Measurements from ENCODE around the gene UBAP1L. TPM values are rescaled to one million over a fixed set of nuclear protein-coding genes. Genes with fewer than 3 reads are reported as not detected.

The UBAP1L gene
- total RNA-seq, 4 donors from 2014 or later = 2.0 to 8.2 (median 4.4) TPM

DNA sequence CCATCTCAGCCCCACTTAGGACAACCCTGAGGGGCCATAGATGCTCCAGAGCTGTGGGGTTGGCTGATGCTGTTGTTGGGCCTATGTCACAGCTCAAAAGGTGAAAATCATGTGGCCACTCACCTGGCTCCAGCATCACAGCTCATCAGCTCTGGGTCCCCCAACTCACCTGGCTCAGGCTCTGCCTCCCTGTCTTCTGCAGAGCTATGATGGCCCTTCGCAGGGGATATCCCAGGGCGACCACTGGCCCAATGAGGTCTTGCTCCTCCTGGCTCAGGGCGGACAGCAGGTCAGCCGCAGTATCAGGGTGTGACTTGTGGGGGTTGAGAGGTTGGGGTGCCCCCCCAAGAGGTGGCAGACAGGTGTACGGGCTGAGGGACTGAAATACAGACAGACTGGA is 15.7 kb downstream of the UBAP1L start:
- TF ChIP-seq POLR2AphosphoS5 (IDR thresholded peaks at IDR 0.05) = no peak
- TF ChIP-seq POLR2A (IDR thresholded peaks at IDR 0.05) = no peak
- no peak for TF ChIP-seq CTCF (IDR thresholded peaks at IDR 0.05)
- TF ChIP-seq EP300 (IDR thresholded peaks at IDR 0.05; ENCODE audit: low read depth) = no peak
- Histone ChIP-seq H3K27ac (no peak overlapping the region), H3K4me1 (peaks cover 10 to 21% (median 16%) of the 10 kb centered on the region in 4 donors), H3K4me3 (no peak overlapping the region), H3K36me3 (no peaks in the 10 kb centered on the region), H3K9me3 (no peaks in the 10 kb centered on the region), H3K27me3 (no peaks in the 10 kb centered on the region)
- in situ Hi-C loops (cut with MboI; ENCODE audit: low pct_ligation_motif_present in 1 of 4, low pct_unique_long_range_greater_than_20kb in 1 of 4, low sequenced_read_pairs in 3 of 4) = loop anchor here in 2 of 4 donors (10.0 kb wide), 1 partner anchor 65 kb away; no protein-coding TSS in a partner anchor
- intact Hi-C loops (cut with DNase I; ENCODE audit: low total_unique reads) = no loop called here
- no peak for DNase-seq
- 94% methylated on average over 4 of the region's 5 CpGs; no CpG with 5 or more reads in 1 of the 2 donors for WGBS, 2 donors (ENCODE audit: low coverage in 1 of 2)

DNA sequence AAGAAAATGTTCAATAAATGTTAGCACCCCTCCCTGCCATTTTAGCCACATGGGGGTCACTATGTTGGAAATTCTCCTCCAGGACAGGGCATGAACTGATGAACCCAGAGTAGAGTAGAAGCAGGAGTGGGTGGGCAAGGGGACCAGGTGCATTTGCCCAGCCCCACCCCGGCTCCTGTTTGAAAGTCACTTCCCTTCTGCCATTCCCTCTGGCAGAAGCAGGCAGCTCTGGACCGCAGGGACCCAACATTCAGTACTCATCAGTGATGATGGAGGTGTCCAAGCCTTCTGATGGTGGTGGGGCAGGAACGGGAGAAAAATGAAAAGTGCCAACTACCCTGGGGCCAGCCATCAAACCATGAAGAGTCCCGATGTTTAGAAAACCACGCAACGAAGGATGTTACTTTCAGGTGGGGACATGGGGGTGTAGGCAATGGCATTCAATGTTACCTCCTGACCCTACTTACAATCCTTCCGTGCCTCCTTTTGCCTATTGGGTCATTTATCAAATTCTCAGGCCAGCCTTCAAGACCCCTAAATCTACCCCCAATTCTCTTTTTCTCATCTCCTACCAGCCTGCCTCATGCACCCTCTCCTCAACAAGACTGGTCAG is 17.2 kb downstream of the UBAP1L start:
- no peaks in the 10 kb centered on the region for H3K36me3 ChIP-seq
- H3K9me3 ChIP-seq = no peaks in the 10 kb centered on the region
- TF ChIP-seq EP300 (IDR thresholded peaks at IDR 0.05; ENCODE audit: low read depth) (no peak), CTCF (IDR thresholded peaks at IDR 0.05) (no peak), POLR2A (IDR thresholded peaks at IDR 0.05) (no peak), POLR2AphosphoS5 (IDR thresholded peaks at IDR 0.05) (no peak)
- no peaks in the 10 kb centered on the region for H3K27me3 ChIP-seq
- in situ Hi-C loops (cut with MboI; ENCODE audit: low pct_ligation_motif_present in 1 of 4, low pct_unique_long_range_greater_than_20kb in 1 of 4, low sequenced_read_pairs in 3 of 4) (loop anchor here in 2 of 4 donors (10.0 kb wide), 1 partner anchor 63 kb away; no protein-coding TSS in a partner anchor), intact Hi-C loops (cut with DNase I; ENCODE audit: low total_unique reads) (no loop called here)
- H3K27ac ChIP-seq = no peak overlapping the region
- H3K4me1 ChIP-seq = peaks cover 10 to 23% (median 16%) of the 10 kb centered on the region in 4 donors
- DNase-seq = no peak
- no peak overlapping the region for H3K4me3 ChIP-seq
- WGBS, 2 donors (ENCODE audit: low coverage in 1 of 2) = 93 to 100% methylated on average over 5 to 7 of the region's 7 CpGs

DNA sequence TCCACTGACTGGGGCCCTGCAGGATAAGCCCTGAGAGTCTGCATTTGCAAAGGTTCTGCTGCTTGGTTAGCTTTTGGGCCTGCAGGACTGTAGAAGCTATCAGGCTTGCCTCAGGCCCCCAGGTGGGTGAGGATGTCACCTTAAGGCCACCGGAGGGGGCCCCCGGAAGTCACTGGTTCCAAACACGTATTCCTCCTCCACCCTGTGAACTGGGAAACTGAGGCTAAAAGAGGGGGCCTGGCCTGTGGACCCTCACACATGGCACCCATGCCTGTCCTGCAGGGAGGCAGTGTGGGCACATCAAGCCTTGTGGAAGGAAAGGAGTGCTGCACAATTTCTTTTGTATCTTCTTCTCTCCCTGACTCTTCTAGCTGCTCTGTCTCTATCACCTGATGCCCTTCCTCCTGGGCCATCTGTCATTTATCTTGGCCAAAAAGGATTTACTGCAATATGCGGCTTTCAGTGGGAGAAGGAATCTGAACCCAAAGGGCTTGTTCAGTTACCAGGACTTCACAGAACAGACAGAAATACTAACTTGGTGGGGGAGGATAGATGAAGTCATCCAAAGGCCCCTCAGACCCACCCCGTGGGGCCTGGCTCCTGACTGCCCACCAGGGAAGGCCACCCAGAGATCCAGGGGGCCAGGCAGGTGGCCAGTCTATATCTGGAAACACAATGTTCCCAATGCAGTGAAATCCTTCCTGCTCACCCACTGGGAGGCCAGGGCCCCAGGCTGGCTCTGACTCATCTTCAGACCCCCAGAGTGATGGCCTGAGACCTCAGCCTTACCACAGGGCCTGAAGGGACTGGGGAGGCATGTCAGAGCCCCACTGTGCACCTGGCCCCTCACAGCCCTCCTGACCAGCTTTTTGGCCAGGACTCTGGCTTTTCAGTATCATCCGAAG is 18.3 kb downstream of the UBAP1L start:
- intact Hi-C loops (cut with DNase I; ENCODE audit: low total_unique reads) = no loop called here
- no peaks in the 10 kb centered on the region for H3K36me3 ChIP-seq
- no peak overlapping the region for H3K4me3 ChIP-seq
- in situ Hi-C loops (cut with MboI; ENCODE audit: low pct_ligation_motif_present in 1 of 4, low pct_unique_long_range_greater_than_20kb in 1 of 4, low sequenced_read_pairs in 3 of 4) = loop anchor here in 2 of 4 donors (10.0 kb wide), 1 partner anchor 62 kb away; no protein-coding TSS in a partner anchor
- no peaks in the 10 kb centered on the region for H3K27me3 ChIP-seq
- no peaks in the 10 kb centered on the region for H3K9me3 ChIP-seq
- H3K27ac ChIP-seq = no peak overlapping the region
- no peak for DNase-seq
- H3K4me1 ChIP-seq = peaks cover 10 to 23% (median 16%) of the 10 kb centered on the region in 4 donors
- TF ChIP-seq CTCF (IDR thresholded peaks at IDR 0.05) (no peak), POLR2A (IDR thresholded peaks at IDR 0.05) (no peak), POLR2AphosphoS5 (IDR thresholded peaks at IDR 0.05) (no peak), EP300 (IDR thresholded peaks at IDR 0.05; ENCODE audit: low read depth) (no peak)
- WGBS, 2 donors (ENCODE audit: low coverage in 1 of 2) = 92 to 100% methylated on average over 1 to 6 of the region's 6 CpGs

- in situ Hi-C loops (cut with MboI; ENCODE audit: low pct_ligation_motif_present in 1 of 4, low pct_unique_long_range_greater_than_20kb in 1 of 4, low sequenced_read_pairs in 3 of 4) = loop anchor here in 2 of 4 donors (10.0 kb wide), 1 partner anchor 61 kb away; no protein-coding TSS in a partner anchor
- Histone ChIP-seq H3K4me1 (peaks cover 2 to 16% (median 12%) of the 10 kb centered on the region in 4 donors), H3K9me3 (no peaks in the 10 kb centered on the region), H3K27ac (peak overlapping the region in 3 of 4 donors; percentile 62 to 78 (median 63)), H3K36me3 (no peaks in the 10 kb centered on the region), H3K4me3 (no peak overlapping the region), H3K27me3 (no peaks in the 10 kb centered on the region)
- intact Hi-C loops (cut with DNase I; ENCODE audit: low total_unique reads) = no loop called here
- no peak for TF ChIP-seq POLR2AphosphoS5 (IDR thresholded peaks at IDR 0.05)
- no peak for TF ChIP-seq CTCF (IDR thresholded peaks at IDR 0.05)
- TF ChIP-seq EP300 (IDR thresholded peaks at IDR 0.05; ENCODE audit: low read depth) = no peak
- TF ChIP-seq POLR2A (IDR thresholded peaks at IDR 0.05) = no peak
- 90% methylated on average over 6 of the region's 6 CpGs; no CpG with 5 or more reads in 1 of the 2 donors for WGBS, 2 donors (ENCODE audit: low coverage in 1 of 2)
- DNase-seq = no peak
Measured at GRCh38 chr15:65095747-65096104, 19.3 kb downstream of the UBAP1L start.
